HUES48 (cell line): ENCODE results near the gene KCNJ5.

Source experiments
- H3K27ac ChIP-seq: one replicate; pipeline ENCODE4 v1.7.0; 2013; ENCODE audit warnings: low read depth, low read length, inconsistent platforms
- H3K27me3 ChIP-seq: 2 replicates; pipeline ENCODE4 v1.6.1; 2013; ENCODE audit warnings: mild to moderate bottlenecking, low read length; ENCODE audit not compliant: control insufficient read depth, insufficient read depth
- H3K36me3 ChIP-seq: 2 replicates; pipeline ENCODE4 v1.6.1; 2013; ENCODE audit warnings: low read length; ENCODE audit not compliant: control insufficient read depth, insufficient read depth
- H3K4me1 ChIP-seq: 2 replicates; pipeline ENCODE4 v1.6.1; 2013; ENCODE audit warnings: mild to moderate bottlenecking, low read length; ENCODE audit not compliant: control insufficient read depth, insufficient read depth
- H3K4me3 ChIP-seq: 2 replicates; pipeline ENCODE4 v1.5.1; 2013; ENCODE audit warnings: mild to moderate bottlenecking, low read depth, low read length
- H3K9ac ChIP-seq: 2 replicates; pipeline ENCODE4 v1.6.1; 2013; ENCODE audit warnings: mild to moderate bottlenecking, low read depth, low read length, moderate library complexity
- H3K9me3 ChIP-seq: 2 replicates; pipeline ENCODE4 v1.6.1; 2013; ENCODE audit warnings: low read length; ENCODE audit not compliant: control insufficient read depth, insufficient read depth

The KCNJ5 gene

DNA sequence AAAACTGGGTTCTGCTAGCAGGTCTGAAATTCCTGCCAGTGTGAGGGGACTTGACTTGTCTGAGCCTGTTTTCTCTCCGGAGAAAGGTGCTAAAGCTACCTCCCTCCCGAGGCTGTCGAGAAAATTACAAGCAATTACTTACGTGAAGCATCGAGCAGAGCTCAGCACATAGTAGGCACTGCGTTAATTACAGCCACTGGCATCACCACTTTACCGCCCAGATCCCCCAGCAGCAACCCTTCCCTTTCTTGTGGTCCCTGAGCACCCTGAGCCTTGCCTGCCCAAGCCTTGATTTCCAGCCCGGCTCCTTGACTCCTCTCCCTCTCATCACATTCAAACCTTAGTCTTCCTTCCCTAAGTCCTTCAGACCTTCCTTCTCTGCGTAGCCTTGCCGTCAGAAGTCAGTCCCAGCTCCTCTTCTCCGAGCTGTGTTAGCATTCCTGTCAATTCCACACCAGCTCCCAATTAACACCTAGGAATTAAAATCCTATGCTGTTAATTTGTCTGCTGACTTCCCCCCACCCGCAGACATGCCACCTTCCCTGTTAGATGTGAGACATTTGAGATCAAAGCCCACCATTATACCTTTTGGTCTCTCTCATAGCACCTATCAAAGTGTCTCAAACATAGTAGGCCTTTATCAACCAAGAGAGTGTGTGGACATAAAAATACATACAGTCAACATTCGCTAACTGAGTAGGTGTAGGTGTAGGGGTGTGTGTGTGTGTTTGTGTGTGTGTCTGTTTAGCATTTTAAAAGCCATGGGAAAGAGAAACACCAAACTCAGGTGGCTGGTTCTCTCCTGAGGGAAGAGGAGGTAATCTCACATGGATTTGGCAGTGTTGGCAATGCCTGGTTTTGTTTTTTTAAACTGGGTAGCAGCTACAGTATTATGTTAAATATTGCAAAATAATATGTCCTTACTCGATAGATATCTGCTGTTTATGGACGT is 2.8 kb upstream of the KCNJ5 start:
- Histone ChIP-seq H3K9me3 (no peaks in the 10 kb centered on the region), H3K4me1 (peaks cover 32% of the 10 kb centered on the region), H3K27ac (no peak overlapping the region), H3K27me3 (peaks cover 83% of the 10 kb centered on the region), H3K9ac (no peak overlapping the region), H3K4me3 (no peak overlapping the region), H3K36me3 (no peaks in the 10 kb centered on the region)

DNA sequence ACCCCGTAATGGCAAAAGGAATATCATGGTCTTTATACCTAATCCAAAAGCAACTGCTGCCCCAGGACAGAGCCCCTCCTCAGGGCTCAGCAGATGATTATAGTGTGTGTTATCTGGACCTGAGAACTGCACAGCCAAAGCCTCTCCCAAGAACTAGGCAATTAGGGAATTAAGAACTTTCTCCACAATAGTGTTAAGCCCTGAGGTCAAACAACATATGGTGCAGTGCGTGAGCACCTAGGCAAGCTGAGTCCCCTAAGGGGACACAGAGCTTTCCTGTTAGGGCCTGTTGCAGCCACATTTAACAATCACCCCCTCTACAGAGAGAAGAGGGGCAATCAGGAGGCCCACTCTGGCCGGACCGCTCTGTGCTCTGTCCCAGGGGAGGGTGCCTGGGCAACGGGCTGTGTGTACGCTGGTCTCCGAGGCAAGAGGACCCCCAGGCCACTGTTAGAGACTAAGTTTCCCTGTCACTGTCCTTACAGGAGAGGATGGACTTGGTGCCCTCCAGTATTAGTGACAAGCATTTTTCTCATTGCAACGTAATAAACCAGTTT is 1.4 kb upstream of the KCNJ5 start:
- Histone ChIP-seq H3K27me3 (peaks cover 95% of the 10 kb centered on the region), H3K9me3 (no peaks in the 10 kb centered on the region), H3K9ac (no peak overlapping the region), H3K4me3 (peak overlapping the region; percentile 61; the same call in 1 of the 2 replicates), H3K4me1 (peaks cover 32% of the 10 kb centered on the region), H3K27ac (no peak overlapping the region), H3K36me3 (no peaks in the 10 kb centered on the region)

DNA sequence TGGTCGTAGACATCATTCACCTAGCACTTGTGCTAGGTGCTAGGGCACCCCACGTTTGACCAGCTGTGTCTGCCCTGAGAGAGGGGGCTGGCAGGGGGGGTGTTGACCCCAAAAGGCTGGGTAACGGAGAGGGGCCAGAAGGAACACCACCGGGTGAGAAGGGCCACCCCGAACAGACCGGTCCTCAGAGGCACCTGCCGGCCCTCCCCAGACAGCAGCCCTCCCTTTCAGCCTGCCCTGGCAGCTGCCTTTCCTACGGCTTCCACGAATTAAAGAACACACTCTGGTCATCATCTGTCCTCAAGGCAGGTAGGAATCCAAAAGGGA is 977 bp upstream of the KCNJ5 start:
- Histone ChIP-seq H3K9me3 (no peaks in the 10 kb centered on the region), H3K9ac (no peak overlapping the region), H3K36me3 (no peaks in the 10 kb centered on the region), H3K4me3 (peak overlapping the region; percentile 61), H3K27ac (no peak overlapping the region), H3K27me3 (peaks cover 94% of the 10 kb centered on the region), H3K4me1 (peaks cover 32% of the 10 kb centered on the region)

DNA sequence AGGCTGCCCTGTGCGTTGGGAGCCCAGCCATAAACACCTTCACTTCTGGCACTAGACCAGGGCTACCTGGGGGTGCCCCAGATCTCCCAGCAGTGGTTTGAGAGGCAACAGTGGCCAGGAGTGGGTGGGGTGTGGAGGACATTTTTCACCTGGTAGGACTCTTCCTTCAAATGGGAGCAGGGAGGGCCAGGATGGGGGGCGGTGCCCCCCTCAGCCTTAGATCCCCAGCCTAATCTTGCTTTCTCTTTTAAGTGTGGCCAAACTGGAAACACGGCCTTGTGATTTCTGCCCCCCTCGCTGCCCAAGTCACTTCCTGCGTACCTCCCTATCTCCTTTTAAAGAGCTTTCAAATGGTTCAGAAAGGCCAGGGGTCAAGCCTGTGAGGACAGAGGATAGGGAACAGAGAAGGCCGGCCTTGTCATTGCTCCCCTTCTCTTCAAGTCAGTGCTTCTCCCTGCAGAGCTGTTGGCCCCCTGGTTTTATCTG is 800 bp downstream of the KCNJ5 start:
- peaks cover 32% of the 10 kb centered on the region for H3K4me1 ChIP-seq
- H3K27ac ChIP-seq: no peak overlapping the region
- peaks cover 93% of the 10 kb centered on the region for H3K27me3 ChIP-seq
- H3K36me3 ChIP-seq: no peaks in the 10 kb centered on the region
- H3K4me3 ChIP-seq: peak overlapping the region; percentile 36
- H3K9me3 ChIP-seq: no peaks in the 10 kb centered on the region
- no peak overlapping the region for H3K9ac ChIP-seq

DNA sequence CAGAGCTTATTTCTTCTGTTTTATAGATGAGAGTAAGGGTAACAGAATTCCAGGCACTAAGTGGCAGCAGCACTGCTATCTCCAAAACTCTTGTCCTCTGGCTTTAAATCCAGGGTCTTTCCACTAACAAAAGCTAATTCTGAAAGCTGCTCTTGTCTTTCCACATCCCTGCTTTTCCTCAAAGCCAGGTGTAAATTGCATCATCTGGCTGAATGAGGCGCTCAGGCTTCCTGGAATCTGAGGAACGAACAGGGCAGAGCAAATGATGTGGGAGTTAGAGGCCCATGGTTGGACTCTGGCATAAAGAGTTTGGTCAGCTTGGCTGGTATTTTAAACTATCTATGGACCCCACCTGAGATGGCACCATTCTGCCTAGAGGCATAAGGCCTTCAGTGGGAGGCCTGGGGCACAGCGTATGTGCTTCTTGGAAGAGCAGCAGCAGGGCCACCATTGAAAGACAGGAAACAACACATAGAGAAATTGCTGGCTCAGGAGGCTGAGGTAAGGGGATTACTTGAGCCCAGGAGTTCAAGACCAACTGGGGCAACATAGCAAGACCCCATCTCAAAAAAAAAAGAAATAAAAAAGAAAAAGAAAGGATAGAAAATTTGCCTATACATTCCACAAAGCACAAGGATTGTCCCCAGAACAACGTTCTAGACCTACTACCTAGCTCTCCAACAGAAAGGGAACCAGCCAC is 1.9 kb downstream of the KCNJ5 start:
- no peak overlapping the region for H3K9ac ChIP-seq
- H3K4me3 ChIP-seq: no peak overlapping the region
- H3K36me3 ChIP-seq: no peaks in the 10 kb centered on the region
- H3K27ac ChIP-seq: no peak overlapping the region
- H3K27me3 ChIP-seq: peaks cover 90% of the 10 kb centered on the region
- no peaks in the 10 kb centered on the region for H3K9me3 ChIP-seq
- H3K4me1 ChIP-seq: peaks cover 29% of the 10 kb centered on the region

DNA sequence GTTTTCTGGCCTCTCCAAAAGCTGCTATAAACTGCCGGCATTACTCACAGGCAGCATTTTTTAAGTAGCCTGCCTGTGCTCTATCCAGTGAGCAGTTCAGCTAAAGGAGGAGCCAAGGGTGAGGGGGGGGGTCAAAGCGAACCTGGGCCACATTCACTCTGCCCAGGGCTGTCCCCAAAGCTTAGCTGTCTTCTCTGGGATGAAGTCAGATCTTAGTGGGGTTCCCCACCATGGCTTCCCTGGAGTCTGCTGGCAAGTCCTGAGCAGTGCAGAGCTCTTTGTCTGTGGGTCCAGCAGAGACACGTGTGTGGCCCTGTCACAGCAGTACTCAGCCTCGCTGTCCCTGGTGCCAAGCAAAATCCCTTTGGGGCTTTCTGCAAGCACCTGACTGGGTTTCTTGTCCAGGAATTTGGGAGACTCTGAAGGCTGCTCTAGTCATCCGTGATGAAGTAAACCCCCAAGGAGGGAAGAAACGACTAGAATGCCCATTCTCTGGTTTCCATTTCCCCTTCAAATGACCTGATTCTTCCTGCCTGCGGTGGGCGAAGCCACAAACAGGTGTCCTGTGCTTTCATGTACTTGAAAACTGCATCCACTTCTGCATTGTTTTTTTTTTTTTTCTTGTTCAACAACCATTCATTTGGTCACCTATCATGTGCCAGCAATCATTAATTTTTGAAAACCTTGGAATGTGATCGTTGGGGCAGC is 2.6 kb downstream of the KCNJ5 start:
- Histone ChIP-seq H3K4me1 (peaks cover 22% of the 10 kb centered on the region), H3K36me3 (no peaks in the 10 kb centered on the region), H3K9ac (no peak overlapping the region), H3K9me3 (no peaks in the 10 kb centered on the region), H3K27me3 (peaks cover 90% of the 10 kb centered on the region), H3K4me3 (no peak overlapping the region), H3K27ac (no peak overlapping the region)

DNA sequence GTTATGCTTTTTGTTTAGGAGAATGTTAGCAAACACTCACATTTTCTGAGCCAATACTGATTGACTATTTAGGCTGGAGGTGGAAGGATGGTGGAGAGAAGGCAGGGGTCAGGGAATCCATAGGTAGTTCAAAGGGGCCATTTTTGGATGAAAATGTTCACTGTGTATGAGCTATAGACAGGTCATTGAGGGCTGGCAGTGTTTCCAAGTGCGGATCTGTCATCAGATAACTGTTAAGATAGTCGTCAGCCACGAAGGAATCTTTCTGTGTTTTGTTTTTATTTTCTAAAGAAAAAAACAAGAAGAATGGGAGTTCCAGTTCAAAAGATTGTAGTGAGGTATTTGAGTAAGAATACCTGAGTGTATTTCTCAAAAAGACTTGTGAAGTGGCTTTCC is 3.1 kb downstream of the KCNJ5 start:
- Histone ChIP-seq H3K9ac (no peak overlapping the region), H3K27ac (no peak overlapping the region), H3K27me3 (peaks cover 90% of the 10 kb centered on the region), H3K36me3 (no peaks in the 10 kb centered on the region), H3K4me1 (peaks cover 22% of the 10 kb centered on the region), H3K4me3 (no peak overlapping the region), H3K9me3 (no peaks in the 10 kb centered on the region)

DNA sequence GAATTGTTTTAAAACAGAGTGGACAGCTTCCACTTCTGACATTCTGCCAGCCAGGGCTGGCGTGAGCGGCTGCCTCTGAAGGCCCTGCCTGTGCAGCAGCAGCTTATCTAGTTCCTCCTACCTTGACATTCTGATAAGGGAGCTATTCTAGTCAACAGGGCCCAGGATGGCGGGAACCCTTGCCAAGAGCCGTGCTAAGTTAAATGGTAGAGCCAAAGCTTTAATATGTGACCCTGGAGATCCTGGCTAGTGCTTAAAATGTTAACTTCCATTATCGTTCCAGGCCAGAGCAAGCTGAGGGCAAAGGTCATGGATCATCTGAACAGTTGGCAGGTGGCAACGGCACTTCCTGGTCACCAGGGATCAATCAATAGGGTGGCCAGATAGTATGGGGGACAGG is 3.5 kb downstream of the KCNJ5 start:
- Histone ChIP-seq H3K27me3 (peaks cover 90% of the 10 kb centered on the region), H3K36me3 (no peaks in the 10 kb centered on the region), H3K9me3 (no peaks in the 10 kb centered on the region), H3K4me1 (peaks cover 22% of the 10 kb centered on the region), H3K4me3 (no peak overlapping the region), H3K27ac (no peak overlapping the region), H3K9ac (no peak overlapping the region)

DNA sequence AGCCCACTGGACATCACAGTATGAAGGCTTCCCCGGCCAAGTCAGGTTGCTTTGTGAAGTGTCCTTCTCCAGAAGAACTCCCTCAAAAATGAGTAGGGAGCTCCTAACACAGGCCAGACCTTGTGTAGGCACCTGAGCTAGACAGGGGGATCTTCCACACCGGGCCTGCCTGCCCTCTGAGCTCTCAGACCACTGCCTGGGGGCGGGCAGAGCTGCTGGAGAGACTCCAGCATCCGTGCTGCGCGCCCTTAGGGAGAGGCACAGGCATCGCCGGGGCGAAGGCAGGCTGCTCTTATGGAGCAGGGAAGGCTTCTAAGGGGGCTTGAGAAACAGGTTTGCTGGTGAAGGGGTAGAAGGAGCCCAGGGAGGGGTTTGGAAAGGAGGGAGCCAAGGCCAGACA is 4.4 kb downstream of the KCNJ5 start:
- Histone ChIP-seq H3K4me1 (peaks cover 17% of the 10 kb centered on the region), H3K9me3 (no peaks in the 10 kb centered on the region), H3K36me3 (no peaks in the 10 kb centered on the region), H3K9ac (no peak overlapping the region), H3K27ac (no peak overlapping the region), H3K27me3 (peaks cover 90% of the 10 kb centered on the region), H3K4me3 (no peak overlapping the region)

DNA sequence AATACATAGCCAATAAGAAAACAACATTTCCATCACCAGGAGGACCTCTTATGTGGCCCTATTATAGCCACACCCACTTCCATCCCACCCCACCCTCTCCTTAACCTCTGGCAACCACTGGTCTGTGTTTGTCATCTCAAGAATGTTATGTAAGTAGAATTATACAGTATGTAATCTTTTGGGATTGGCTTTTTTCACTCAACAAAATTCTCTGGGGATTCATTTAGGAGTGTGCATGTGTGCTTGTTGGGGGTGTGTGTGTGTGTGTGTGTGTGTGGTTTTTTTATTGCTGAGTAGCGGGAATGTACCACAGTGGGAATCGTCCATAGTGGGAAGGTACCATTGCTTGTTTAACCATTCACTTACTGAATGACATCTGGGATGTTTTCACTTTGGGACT is 5.2 kb downstream of the KCNJ5 start:
- H3K9me3 ChIP-seq: no peaks in the 10 kb centered on the region

More for the DNA sequence above, 5.2 kb downstream of the KCNJ5 start:
- no peaks in the 10 kb centered on the region for H3K36me3 ChIP-seq
- H3K4me1 ChIP-seq: peaks cover 19% of the 10 kb centered on the region
- no peak overlapping the region for H3K4me3 ChIP-seq
- H3K9ac ChIP-seq: no peak overlapping the region
- no peak overlapping the region for H3K27ac ChIP-seq
- H3K27me3 ChIP-seq: peaks cover 92% of the 10 kb centered on the region
